HG03045 (cell line): Measurements from ENCODE around the gene CYB561A3.
A peak's percentile ranks its signal among the peaks of the same experiment; 100 is the strongest.
"Not testable (repeated sequence)": the region's sequence is repeated elsewhere in the genome, so short reads cannot be mapped to it uniquely, and the experiment has no call there.

Experiments used
- ATAC-seq: cut with Tn5 transposase; IDR thresholded peaks from one replicate; pipeline ENCODE4 v1.9.1; 2021; ENCODE audit warnings: mild to moderate bottlenecking, moderate library complexity; ENCODE audit not compliant: unreplicated experiment

The CYB561A3 gene

GRCh38 chr11:61361741-61362541 is at the start of gene CYB561A3, which contains the start of gene TMEM138:
Gene CYB561A3 (minus strand): TSS chr11:61361882. CDS start chr11:61356713, 5,169 bp downstream.
Gene TMEM138 (plus strand): TSS chr11:61362374. CDS start chr11:61364391, 2,017 bp downstream.
- ATAC-seq, result peak; percentile 85

- no peak for ATAC-seq
These were observed 45.5 kb upstream of the CYB561A3 start for GRCh38 chr11:61406991-61407728.

GRCh38 chr11:61406067-61406466 is 44.4 kb upstream of the CYB561A3 start:
- ATAC-seq, result no peak

GRCh38 chr11:61404641-61405040 is 43.0 kb upstream of the CYB561A3 start:
- ATAC-seq, result no peak

- no peak for ATAC-seq
These were observed 42.4 kb upstream of the CYB561A3 start for GRCh38 chr11:61404103-61404502.

- ATAC-seq, result no peak
These were observed 42.0 kb upstream of the CYB561A3 start for GRCh38 chr11:61403658-61404057.

GRCh38 chr11:61401573-61401972 is 39.9 kb upstream of the CYB561A3 start:
- ATAC-seq, result no peak

- no peak for ATAC-seq
These were observed 39.5 kb upstream of the CYB561A3 start for GRCh38 chr11:61401173-61401572.

GRCh38 chr11:61392981-61393595 is 31.4 kb upstream of the CYB561A3 start:
- ATAC-seq, result no peak

- ATAC-seq, result no peak
These were observed 28.5 kb upstream of the CYB561A3 start for GRCh38 chr11:61390161-61390560.

GRCh38 chr11:61384271-61385242 is 22.9 kb upstream of the CYB561A3 start:
- ATAC-seq, result no peak

GRCh38 chr11:61383859-61384258 is 22.2 kb upstream of the CYB561A3 start:
- ATAC-seq, result not testable (repeated sequence)

- no peak for ATAC-seq
These were observed 19.2 kb upstream of the CYB561A3 start for GRCh38 chr11:61380884-61381283.

- no peak for ATAC-seq
These were observed 17.1 kb upstream of the CYB561A3 start for GRCh38 chr11:61378713-61379313.

GRCh38 chr11:61377461-61378160 is 15.9 kb upstream of the CYB561A3 start:
- no peak for ATAC-seq

GRCh38 chr11:61375761-61376108 is 14.1 kb upstream of the CYB561A3 start:
- no peak for ATAC-seq

GRCh38 chr11:61372659-61373420 is 11.2 kb upstream of the CYB561A3 start:
- no peak for ATAC-seq

- ATAC-seq, result no peak
These were observed 8.8 kb upstream of the CYB561A3 start for GRCh38 chr11:61370349-61371005.
